Measurements from ENCODE around the gene HPN. TPM values are rescaled to one million over a fixed set of nuclear protein-coding genes. Genes with fewer than 3 reads are reported as not detected.

The HPN gene
- total and polyA plus RNA-seq, 10 donors: 0.86 to 4.3 (median 2.2) TPM

DNA sequence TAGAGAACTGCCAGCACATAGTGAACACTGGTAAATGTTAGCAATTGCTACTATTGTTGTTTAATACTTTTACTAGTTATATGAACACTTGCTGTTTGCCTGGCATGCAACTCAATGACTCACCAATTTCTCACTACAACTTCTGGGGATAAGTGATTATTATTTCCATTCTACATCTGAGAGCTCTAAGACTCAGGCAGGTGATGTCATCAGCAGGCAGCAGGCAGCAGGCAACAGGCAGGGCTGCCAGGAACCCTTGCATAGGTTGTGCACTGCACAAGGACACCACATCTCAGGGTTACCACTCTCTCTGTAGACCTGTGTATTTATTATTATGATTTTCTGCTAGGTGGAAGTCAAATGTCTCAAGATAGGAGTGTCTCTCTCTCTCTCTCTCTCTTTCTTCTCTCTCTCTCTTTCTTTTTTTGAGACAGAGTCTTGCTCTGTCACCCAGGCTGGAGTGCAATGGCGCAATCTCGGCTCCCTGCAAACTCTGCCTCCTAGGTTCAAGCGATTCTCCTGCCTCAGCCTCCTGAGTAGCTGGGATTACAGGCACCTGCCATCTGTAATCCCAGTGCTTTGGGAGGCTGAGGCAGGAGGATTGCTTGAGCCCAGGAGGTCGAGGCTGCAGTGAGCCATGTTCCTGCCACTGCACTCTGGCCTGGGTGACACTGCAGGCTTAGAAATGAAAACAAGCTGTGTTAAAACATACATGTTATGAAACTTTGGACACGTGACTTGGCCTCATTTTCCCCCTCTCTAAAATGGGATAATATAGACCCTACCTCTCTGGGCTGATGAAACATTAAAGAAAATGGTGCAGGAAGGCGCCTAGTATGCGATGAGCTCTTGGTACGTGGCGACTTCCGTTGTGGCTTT lies 22.7 kb downstream of the HPN start:
- Histone ChIP-seq H3K27me3 (replicated peaks in 1 of 7) (no peaks in the 10 kb centered on the region), H3K27ac (no peak overlapping the region), H3K4me1 (peaks cover 0 to 10% (median 6%) of the 10 kb centered on the region in 6 donors), H3K36me3 (no peaks in the 10 kb centered on the region), H3K4me3 (no peak overlapping the region), H3K9me3 (peaks cover 0 to 3% (median 0%) of the 10 kb centered on the region in 8 donors)
- intact Hi-C loops (cut with DNase I; ENCODE audit: low total_unique reads): no loop called here
- whole genome bisulfite sequencing, 5 donors: 76 to 88% (median 79%) methylated on average over 10 of the region's 10 CpGs
- TF ChIP-seq POLR2A (IDR thresholded peaks at IDR 0.05) (no peak), POLR2AphosphoS5 (IDR thresholded peaks at IDR 0.05) (no peak)
- TF ChIP-seq, protein P1, sequence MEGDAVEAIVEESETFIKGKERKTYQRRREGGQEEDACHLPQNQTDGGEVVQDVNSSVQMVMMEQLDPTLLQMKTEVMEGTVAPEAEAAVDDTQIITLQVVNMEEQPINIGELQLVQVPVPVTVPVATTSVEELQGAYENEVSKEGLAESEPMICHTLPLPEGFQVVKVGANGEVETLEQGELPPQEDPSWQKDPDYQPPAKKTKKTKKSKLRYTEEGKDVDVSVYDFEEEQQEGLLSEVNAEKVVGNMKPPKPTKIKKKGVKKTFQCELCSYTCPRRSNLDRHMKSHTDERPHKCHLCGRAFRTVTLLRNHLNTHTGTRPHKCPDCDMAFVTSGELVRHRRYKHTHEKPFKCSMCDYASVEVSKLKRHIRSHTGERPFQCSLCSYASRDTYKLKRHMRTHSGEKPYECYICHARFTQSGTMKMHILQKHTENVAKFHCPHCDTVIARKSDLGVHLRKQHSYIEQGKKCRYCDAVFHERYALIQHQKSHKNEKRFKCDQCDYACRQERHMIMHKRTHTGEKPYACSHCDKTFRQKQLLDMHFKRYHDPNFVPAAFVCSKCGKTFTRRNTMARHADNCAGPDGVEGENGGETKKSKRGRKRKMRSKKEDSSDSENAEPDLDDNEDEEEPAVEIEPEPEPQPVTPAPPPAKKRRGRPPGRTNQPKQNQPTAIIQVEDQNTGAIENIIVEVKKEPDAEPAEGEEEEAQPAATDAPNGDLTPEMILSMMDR (IDR thresholded peaks at IDR 0.05 in 8 of 11, conservative IDR thresholded peaks at IDR 0.05 in 3 of 11): no peak
- DNase-seq: no peak

DNA sequence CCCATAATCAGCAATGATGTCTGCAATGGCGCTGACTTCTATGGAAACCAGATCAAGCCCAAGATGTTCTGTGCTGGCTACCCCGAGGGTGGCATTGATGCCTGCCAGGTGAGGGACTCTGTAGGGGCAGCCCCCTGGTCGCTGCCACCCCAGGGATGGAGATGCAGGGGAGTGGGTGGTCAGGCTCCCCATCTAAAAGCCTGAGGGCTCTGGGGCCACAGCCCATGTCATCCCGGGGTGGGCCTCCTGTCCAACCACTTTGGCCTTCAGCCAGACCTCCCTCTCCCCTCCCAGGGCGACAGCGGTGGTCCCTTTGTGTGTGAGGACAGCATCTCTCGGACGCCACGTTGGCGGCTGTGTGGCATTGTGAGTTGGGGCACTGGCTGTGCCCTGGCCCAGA lies 24.1 kb downstream of the HPN start:
- 68 to 94% (median 90%) methylated on average over 3 to 10 of the region's 10 CpGs for WGBS, 5 donors
- H3K36me3 ChIP-seq: no peaks in the 10 kb centered on the region
- no peak overlapping the region for H3K27ac ChIP-seq
- H3K4me3 ChIP-seq: no peak overlapping the region
- H3K4me1 ChIP-seq: peaks cover 0 to 16% (median 6%) of the 10 kb centered on the region in 6 donors
- H3K9me3 ChIP-seq: peaks cover 0 to 9% (median 5%) of the 10 kb centered on the region in 8 donors
- no peak for DNase-seq
- TF ChIP-seq POLR2AphosphoS5 (IDR thresholded peaks at IDR 0.05): no peak
- intact Hi-C loops (cut with DNase I; ENCODE audit: low total_unique reads): no loop called here
- H3K27me3 ChIP-seq (replicated peaks in 1 of 7): no peaks in the 10 kb centered on the region

DNA sequence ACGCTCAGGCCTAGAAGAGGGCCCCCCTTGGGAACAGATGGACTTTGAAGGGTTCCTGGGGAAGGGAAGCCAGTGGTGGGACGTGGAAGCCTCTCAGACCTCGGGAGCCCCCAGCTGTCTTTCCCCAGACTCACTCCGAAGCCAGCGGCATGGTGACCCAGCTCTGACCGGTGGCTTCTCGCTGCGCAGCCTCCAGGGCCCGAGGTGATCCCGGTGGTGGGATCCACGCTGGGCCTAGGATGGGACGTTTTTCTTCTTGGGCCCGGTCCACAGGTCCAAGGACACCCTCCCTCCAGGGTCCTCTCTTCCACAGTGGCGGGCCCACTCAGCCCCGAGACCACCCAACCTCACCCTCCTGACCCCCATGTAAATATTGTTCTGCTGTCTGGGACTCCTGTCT lies 24.6 kb downstream of the HPN start:
- TF ChIP-seq POLR2AphosphoS5 (IDR thresholded peaks at IDR 0.05) (no peak), POLR2A (IDR thresholded peaks at IDR 0.05) (no peak)
- TF ChIP-seq, protein P1 (IDR thresholded peaks at IDR 0.05 in 8 of 11, conservative IDR thresholded peaks at IDR 0.05 in 3 of 11): no peak
- H3K36me3 ChIP-seq: no peaks in the 10 kb centered on the region
- H3K4me1 ChIP-seq: peaks cover 0 to 16% (median 6%) of the 10 kb centered on the region in 6 donors
- H3K4me3 ChIP-seq: no peak overlapping the region
- intact Hi-C loops (cut with DNase I; ENCODE audit: low total_unique reads): no loop called here
- H3K27me3 ChIP-seq (replicated peaks in 1 of 7): no peaks in the 10 kb centered on the region
- WGBS, 5 donors: 90 to 97% (median 92%) methylated on average over 14 to 15 of the region's 15 CpGs
- DNase-seq: no peak
- H3K27ac ChIP-seq: no peak overlapping the region
- H3K9me3 ChIP-seq: peaks cover 0 to 14% (median 8%) of the 10 kb centered on the region in 8 donors

DNA sequence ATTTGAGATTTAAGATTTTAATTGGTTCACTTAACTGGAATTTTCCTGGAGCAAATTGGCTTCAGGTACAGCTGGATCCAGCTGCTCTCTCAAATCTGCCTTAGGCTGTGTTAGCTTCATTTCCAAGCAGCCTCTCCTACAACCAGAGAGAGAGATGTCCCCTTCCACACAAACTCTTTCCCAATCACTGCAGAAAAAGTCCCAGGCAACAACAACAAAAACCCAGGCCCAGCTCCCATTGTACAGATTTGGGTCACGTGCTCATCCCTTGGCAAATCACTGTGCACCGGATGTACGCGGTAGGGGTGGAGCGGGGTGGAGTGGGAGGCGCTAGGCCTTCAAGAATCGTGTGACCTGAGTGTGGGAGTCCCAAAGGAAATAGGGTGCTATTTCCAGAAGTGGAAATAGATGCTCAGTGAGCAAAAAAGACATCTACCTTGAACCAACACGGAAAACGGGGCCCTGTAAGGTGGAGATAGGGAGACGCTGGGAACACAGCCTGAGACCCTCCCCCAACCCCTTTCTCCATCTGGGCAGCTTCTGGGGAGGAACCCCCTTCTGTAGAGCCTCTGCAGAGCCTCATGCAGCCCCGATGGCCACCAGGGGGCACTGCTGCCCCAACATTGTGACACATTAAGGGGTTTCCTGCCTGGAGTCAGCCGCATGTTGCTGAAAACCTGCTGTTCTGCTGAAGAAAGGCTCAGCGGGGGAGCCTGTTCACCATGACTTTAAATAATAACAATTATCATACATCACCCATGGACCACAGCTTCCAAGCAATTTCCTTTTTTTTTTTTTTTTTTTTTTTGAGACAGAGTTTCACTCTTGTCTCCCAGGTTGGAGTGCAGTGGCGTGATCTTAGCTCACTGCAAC lies 25.4 kb downstream of the HPN start:
- peaks cover 0 to 14% (median 8%) of the 10 kb centered on the region in 8 donors for H3K9me3 ChIP-seq
- peaks cover 0 to 16% (median 6%) of the 10 kb centered on the region in 6 donors for H3K4me1 ChIP-seq
- intact Hi-C loops (cut with DNase I; ENCODE audit: low total_unique reads): no loop called here
- 12 to 21% (median 15%) methylated on average over 13 to 14 of the region's 14 CpGs for WGBS, 5 donors
- peak; percentile 96 for DNase-seq
- H3K4me3 ChIP-seq: no peak overlapping the region
- H3K27me3 ChIP-seq (replicated peaks in 1 of 7): no peaks in the 10 kb centered on the region
- H3K27ac ChIP-seq: peak overlapping the region in 1 of 8 donors; percentile 6
- TF ChIP-seq, protein P1 (IDR thresholded peaks at IDR 0.05 in 8 of 11, conservative IDR thresholded peaks at IDR 0.05 in 3 of 11): peak; percentile 76 to 94 (median 90)
- no peak for TF ChIP-seq POLR2A (IDR thresholded peaks at IDR 0.05)
- TF ChIP-seq POLR2AphosphoS5 (IDR thresholded peaks at IDR 0.05): peak in 1 of 3 donors; percentile 22
- no peaks in the 10 kb centered on the region for H3K36me3 ChIP-seq
